Forelimb muscle (tissue), 1 donor: ENCODE results near the gene EXOC3. TPM values are rescaled to one million over a fixed set of nuclear protein-coding genes. Genes with fewer than 3 reads are reported as not detected.

Experiments
- DNase-seq: peaks from one replicate; pipeline ENCODE4 v3.0.0-alpha.2; 2013; ENCODE audit warnings: low read depth
- polyA plus RNA-seq: library from polyadenylated mRNA; unstranded; fragments of 120-200 nt; gene quantifications from one replicate; pipeline ENCODE4 v1.2.1, GENCODE V29; 2013; ENCODE audit not compliant: insufficient read length

Gene EXOC3
- polyA plus RNA-seq, 1 donor: 39.3 TPM

GRCh38 chr5:439181-439580, 3.8 kb upstream of the EXOC3 start:
- no peak for DNase-seq

- DNase-seq: no peak
Observed at GRCh38 chr5:439636-440035, 3.3 kb upstream of the EXOC3 start.

GRCh38 chr5:440401-441201, 2.4 kb upstream of the EXOC3 start:
- DNase-seq: no peak

GRCh38 chr5:441996-442334, 1.0 kb upstream of the EXOC3 start:
- no peak for DNase-seq

- DNase-seq: no peak
Observed at GRCh38 chr5:443239-444151, 519 bp downstream of the EXOC3 start.

DNA sequence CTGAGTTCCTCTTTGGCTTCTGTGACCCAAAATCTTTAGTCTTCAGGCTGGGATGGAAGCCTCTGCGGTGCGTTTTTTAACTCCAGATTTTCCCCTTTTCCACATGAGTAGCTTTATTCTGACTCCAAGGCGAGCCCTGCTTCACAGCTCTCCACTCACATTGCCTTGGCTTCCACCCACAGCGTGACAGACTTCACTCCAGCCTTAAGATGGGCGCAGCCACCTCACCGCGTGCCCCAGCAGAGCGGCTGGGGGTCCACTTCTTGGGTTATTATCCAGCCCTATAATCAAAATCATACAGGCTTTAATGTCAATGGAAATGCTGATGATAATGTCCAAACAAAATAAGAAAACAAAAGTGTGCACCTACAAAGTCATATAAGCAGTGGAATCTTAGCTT, 1.2 kb downstream of the EXOC3 start:
- DNase-seq: no peak

GRCh38 chr5:445591-445990, 2.6 kb downstream of the EXOC3 start:
- DNase-seq: no peak

DNA sequence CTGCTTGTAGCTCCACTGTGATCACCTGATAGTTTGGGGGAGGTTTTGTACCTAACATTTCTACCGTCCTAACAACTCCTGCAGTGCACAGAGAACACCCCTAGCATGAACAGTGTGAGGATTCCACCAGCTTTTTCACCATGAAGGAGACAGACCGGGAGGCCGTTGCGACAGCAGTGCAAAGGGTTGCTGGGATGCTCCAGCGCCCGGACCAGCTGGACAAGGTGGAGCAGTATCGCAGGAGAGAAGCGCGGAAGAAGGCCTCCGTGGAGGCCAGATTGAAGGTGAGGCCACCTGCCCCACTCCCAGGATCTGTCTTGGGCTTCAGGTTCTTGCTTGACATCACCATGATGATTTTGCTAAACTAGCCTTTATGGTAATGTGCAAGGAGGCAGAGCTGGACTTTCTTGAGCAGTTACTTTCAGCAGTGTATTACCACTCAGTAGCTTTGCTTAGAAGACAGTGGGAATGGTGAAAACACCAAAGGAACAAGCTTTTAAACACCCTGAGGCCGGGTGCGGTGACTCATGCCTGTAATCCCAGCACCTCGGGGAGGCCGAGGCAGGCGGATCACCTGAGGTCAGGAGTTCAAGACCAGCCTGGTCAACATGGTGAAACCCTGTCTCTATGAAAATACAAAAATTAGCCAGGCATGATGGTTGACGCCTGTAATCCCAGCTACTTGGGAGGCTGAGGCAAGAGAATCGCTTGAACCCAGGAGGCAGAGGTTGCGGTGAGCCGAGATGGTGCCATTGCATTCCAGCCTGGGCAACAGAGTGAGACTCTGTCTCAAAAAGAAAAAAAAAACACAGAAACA, 3.3 kb downstream of the EXOC3 start:
- no peak for DNase-seq

DNA sequence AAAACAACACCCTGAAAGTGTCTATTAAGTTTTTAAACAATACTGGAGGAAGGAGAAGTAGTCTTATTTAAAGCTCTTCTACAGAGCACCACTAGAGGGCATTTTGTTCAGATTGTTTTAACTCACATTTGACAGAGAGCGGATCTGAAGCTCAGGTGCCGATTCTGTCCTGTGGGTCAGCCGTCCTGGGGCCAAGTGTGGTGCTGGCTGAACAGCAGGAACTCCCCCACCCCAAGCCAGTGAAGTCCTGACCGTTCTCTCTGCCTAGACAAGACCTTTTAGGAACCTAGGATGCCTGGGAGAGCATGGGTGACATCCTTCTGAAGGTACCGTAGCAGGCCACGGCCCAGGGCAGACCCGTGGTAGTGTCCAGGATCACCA, 3.9 kb downstream of the EXOC3 start:
- no peak for DNase-seq

DNA sequence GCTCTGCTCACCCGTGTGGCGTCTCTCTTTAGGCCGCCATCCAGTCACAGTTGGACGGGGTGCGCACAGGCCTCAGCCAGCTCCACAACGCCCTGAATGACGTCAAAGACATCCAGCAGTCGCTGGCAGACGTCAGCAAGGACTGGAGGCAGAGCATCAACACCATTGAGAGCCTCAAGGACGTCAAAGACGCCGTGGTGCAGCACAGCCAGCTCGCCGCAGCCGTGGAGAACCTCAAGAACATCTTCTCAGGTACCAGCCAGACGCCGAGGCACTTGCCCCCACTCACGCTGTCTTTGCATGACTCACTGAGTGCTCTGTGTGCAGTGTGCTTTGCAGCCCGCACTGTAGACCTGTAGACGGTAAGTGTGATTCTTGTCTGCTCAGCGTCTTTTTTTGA, 4.5 kb downstream of the EXOC3 start:
- DNase-seq: no peak

DNA sequence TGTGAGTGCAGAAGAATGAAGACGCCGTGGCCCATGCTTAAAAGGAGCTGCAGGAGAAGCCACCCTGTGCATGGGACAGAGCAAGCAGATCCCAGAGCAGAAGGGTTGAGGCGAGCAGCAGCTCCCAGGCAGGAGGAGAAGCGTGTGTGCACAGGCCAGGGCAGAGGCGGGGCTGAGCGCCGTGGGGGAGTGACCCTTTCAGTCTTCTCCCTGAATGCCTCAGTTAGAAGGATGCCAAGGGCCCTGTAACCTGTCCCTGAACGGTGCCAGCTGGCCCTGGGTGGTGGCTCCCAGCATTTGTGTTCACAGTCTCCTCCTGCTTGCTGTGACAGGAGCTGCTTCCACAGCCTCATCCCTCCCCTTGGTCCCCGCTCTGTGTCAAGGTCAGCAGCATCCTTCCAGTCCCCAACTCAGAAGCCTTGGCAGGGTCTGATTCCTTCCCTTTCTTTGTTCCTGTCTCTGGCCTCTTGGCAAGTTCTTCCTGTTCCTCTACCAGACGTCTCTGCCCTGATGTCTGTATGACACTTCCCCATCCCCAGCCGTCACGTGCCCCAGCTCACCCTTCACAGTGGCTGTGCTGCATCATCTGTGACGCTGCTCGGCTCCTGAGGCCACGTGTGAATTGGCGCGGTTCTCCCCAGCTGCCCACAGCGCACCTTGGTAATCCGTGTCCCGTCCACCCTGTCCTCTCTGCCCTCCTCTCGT, 5.2 kb downstream of the EXOC3 start:
- no peak for DNase-seq

DNA sequence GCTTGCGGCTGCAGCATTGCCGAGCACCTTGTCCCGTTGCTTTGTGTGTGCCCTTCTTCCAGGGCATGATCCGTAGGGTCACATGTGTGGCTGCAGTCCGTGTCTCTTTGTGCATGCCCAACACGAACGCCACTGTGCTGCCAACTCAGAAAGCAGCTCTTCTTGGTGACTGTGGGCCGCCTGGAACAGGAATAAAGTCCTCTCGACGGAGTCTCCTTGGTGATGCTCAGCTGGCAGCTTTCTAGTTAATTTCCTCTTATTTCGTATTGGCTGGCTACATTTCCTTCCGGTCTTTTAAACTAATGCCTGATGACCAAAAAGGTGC, 5.8 kb downstream of the EXOC3 start:
- DNase-seq: no peak

DNA sequence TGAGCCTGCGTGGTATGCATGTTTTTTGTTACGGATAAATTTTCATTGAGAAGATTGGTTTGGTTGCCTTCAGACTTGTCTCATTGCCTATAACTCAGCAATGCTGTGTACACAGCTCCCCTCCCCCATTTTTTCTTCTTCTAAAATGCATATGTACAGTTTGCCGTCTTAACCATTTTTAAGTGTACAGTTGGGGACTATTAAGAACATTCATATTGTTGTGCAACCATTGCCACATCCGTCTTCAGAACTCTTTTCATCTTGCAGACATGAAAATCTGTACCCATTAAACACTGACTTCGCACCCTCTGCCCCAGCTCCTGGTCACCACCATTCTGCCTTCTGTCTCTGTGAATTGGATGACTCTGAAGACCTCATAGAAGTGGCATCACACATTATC, 6.2 kb downstream of the EXOC3 start:
- DNase-seq: no peak

DNA sequence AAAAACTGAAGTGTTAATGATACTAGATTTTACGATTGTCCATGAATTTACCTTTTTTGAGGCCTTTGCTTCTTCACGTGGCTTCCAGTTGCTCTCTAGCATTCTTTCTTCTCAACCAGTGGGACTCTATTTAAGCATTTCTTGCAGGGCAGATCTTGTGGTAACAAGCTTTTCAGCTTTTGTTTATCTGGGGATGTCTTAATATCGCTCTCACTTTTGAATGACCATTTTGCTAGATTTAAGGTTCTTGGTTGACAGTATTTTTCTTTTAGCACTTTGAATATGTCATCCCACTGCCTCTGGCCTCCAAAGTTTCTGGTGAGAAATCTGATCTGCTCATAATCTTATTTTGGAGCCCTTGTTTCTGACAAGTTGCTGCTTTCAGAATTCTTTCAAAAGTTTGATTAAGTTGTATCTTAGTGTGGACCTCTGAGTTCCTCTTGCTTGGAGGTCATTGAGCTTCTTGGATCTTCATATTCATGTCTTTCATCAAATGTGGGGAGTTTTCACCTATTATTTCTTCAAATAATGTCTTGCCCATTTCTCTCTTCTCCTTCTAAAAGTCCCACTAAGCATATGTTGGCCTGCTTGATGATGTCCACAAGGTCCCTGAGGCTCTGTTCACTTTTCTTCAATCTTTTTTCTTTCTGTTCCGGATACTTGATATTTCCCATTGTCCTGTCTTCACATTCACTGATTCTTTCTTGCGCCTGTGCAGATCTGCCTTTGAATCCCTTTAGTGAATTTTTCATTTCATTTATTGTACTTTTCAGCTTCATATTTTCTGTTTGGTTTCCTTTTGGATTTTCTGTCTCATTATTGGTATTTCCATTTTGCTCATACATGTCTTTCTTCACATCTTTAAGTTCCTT, 8.8 kb downstream of the EXOC3 start:
- DNase-seq: no peak

- DNase-seq: no peak
Observed at GRCh38 chr5:452978-453710, 10.2 kb downstream of the EXOC3 start.

- no peak for DNase-seq
Observed at GRCh38 chr5:453725-454481, 10.9 kb downstream of the EXOC3 start.

GRCh38 chr5:454936-455335, 12.0 kb downstream of the EXOC3 start:
- DNase-seq: no peak

DNA sequence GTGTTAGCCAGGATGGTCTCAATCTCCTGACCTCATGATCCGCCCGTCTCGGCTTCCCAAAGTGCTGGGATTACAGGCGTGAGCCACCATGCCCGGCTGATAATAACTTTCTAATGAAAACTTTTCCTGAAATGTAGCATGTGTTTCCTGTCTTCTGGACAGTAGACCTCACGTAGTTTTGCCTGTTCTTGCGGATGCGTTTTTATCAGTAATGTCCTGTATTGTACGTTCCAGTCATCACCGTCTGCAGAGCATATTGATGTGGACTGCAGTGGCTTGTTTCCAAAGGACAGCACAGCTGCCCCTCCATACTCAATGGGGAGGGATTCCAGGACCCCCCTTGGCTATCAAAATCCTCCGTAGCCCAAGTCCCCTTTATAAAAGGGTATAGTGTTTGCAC, 12.8 kb downstream of the EXOC3 start:
- DNase-seq: no peak
